Progenitor cell of endocrine pancreas (in vitro differentiated cells): ENCODE measurements around the gene TAF12. TPM values are rescaled to one million over a fixed set of nuclear protein-coding genes. Genes with fewer than 3 reads are reported as not detected.
"Not testable (repeated sequence)": the region's sequence is repeated elsewhere in the genome, so short reads cannot be mapped to it uniquely, and the experiment has no call there.

Experiments
- DNase-seq: peaks from one replicate; pipeline ENCODE4 v3.0.0; 2021; ENCODE audit warnings: low spot score; ENCODE audit not compliant: unreplicated experiment
- H3K27ac Mint-ChIP-seq: 2 replicates; pipeline ENCODE4 v1.8.0; 2021; ENCODE audit warnings: mild to moderate bottlenecking, moderate library complexity, mixed read lengths
- H3K27me3 Mint-ChIP-seq: 2 replicates; pipeline ENCODE4 v1.8.0; 2021; ENCODE audit warnings: mixed read lengths
- H3K36me3 Mint-ChIP-seq: 2 replicates; pipeline ENCODE4 v1.8.0; 2022; ENCODE audit warnings: mixed read lengths; ENCODE audit not compliant: insufficient read depth
- H3K4me1 Mint-ChIP-seq: 2 replicates; pipeline ENCODE4 v1.8.0; 2021; ENCODE audit warnings: low read depth, mixed read lengths
- H3K4me3 Mint-ChIP-seq: 2 replicates; pipeline ENCODE4 v1.8.0; 2021; ENCODE audit warnings: low read depth, mild to moderate bottlenecking, moderate library complexity, mixed read lengths
- H3K9me3 Mint-ChIP-seq: 2 replicates; pipeline ENCODE4 v1.8.0; 2021; ENCODE audit warnings: low read depth, mixed read lengths
- CTCF ChIP-seq: fragments of 200-600 bp; sonication (generic); IDR thresholded peaks from one replicate; pipeline ENCODE4 v1.5.0; 2021; ENCODE audit warnings: antibody characterized with exemption, mild to moderate bottlenecking; ENCODE audit not compliant: unreplicated experiment
- total RNA-seq: library from RNA; stranded (reverse); gene quantifications from 2 replicates; pipeline ENCODE4 v1.2.1, GENCODE V29; 2021

The TAF12 gene
- total RNA-seq, 1 donor from 2014 or later: 18.2 TPM

- H3K27ac Mint-ChIP-seq: no peak overlapping the region
- DNase-seq: no peak
- H3K4me3 Mint-ChIP-seq: no peak overlapping the region
Measured at GRCh38 chr1:28646040-28646439, 3.2 kb upstream of the TAF12 start.

GRCh38 chr1:28645406-28645805, 2.5 kb upstream of the TAF12 start:
- not testable (repeated sequence) for H3K27me3 Mint-ChIP-seq, H3K9me3 Mint-ChIP-seq, DNase-seq, H3K36me3 Mint-ChIP-seq, H3K4me3 Mint-ChIP-seq, H3K27ac Mint-ChIP-seq
- peaks cover 19% of the 10 kb centered on the region for H3K4me1 Mint-ChIP-seq

More at GRCh38 chr1:28646040-28646439, 3.2 kb upstream of the TAF12 start:
- Mint-ChIP-seq H3K4me1 (peaks cover 19% of the 10 kb centered on the region), H3K36me3 (no peaks in the 10 kb centered on the region), H3K27me3 (no peaks in the 10 kb centered on the region), H3K9me3 (no peaks in the 10 kb centered on the region)
- TF ChIP-seq CTCF: no peak

- peak overlapping the region; percentile 86 for H3K27ac Mint-ChIP-seq
- no peaks in the 10 kb centered on the region for H3K36me3 Mint-ChIP-seq
- DNase-seq: no peak
- peak overlapping the region; percentile 47 for H3K4me3 Mint-ChIP-seq
- H3K9me3 Mint-ChIP-seq: no peaks in the 10 kb centered on the region
- peaks cover 19% of the 10 kb centered on the region for H3K4me1 Mint-ChIP-seq
- no peak for TF ChIP-seq CTCF
- H3K27me3 Mint-ChIP-seq: no peaks in the 10 kb centered on the region
Measured at GRCh38 chr1:28644494-28644893, 1.6 kb upstream of the TAF12 start.

GRCh38 chr1:28642056-28642846, 616 bp downstream of the TAF12 start:
- H3K4me1 Mint-ChIP-seq: peaks cover 11% of the 10 kb centered on the region
- TF ChIP-seq CTCF: no peak
- peak overlapping the region; percentile 97 for H3K4me3 Mint-ChIP-seq
- H3K9me3 Mint-ChIP-seq: no peaks in the 10 kb centered on the region
- DNase-seq: no peak
- no peaks in the 10 kb centered on the region for H3K27me3 Mint-ChIP-seq
- H3K27ac Mint-ChIP-seq: peak overlapping the region; percentile 99
- no peaks in the 10 kb centered on the region for H3K36me3 Mint-ChIP-seq

- H3K27me3 Mint-ChIP-seq: no peaks in the 10 kb centered on the region
- H3K27ac Mint-ChIP-seq: no peak overlapping the region
- H3K4me3 Mint-ChIP-seq: peak overlapping the region; percentile 52
- peaks cover 11% of the 10 kb centered on the region for H3K4me1 Mint-ChIP-seq
- TF ChIP-seq CTCF: peak; percentile 43
- no peak for DNase-seq
- H3K36me3 Mint-ChIP-seq: no peaks in the 10 kb centered on the region
- no peaks in the 10 kb centered on the region for H3K9me3 Mint-ChIP-seq
Measured at GRCh38 chr1:28640766-28641165, 2.1 kb downstream of the TAF12 start.

GRCh38 chr1:28632560-28632959, 10.3 kb downstream of the TAF12 start:
- DNase-seq: no peak
- no peak overlapping the region for H3K4me3 Mint-ChIP-seq
- peak overlapping the region; percentile 59 for H3K27ac Mint-ChIP-seq
- H3K36me3 Mint-ChIP-seq: peaks cover 5% of the 10 kb centered on the region
- H3K27me3 Mint-ChIP-seq: no peaks in the 10 kb centered on the region
- H3K9me3 Mint-ChIP-seq: no peaks in the 10 kb centered on the region
- TF ChIP-seq CTCF: no peak
- H3K4me1 Mint-ChIP-seq: no peaks in the 10 kb centered on the region
